Measurements from ENCODE around the gene AKAP6.

AKAP6 gene

GRCh38 chr14:32675433-32675832 is 346.3 kb downstream of the AKAP6 start:
- ATAC-seq: no peak

DNA sequence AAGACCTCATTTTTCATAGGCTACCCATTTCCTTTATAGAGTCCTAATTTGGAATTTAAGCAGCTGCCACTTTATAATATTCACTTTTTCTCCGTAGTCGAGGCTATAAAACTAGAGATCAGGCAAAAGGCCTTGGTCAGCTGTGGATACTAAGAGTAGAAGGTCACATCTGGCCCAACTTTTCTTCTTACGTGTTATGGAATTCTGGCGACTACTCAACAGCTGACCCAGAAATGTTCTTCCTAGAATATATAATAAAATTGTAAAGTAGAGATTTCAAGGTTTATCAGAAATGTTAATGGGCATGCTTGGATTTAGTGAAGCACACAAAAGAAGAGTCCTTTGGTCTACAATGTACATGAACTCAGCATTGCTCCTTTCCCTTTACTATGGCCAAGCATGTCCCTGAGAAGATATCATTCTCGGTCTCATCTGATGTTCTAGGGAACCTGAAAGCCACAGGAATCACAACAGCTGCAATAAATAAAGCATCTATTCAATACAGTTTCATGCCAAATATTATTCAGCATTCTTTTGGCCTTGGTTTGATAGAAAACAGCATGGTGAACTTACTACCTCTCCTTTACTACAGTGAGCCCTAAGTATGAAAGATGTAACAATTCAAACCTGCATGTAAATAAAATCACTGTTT is 348.2 kb downstream of the AKAP6 start:
- no peak for ATAC-seq
- no peak for DNase-seq

More at GRCh38 chr14:32675433-32675832, 346.3 kb downstream of the AKAP6 start:
- no peak for DNase-seq

DNA sequence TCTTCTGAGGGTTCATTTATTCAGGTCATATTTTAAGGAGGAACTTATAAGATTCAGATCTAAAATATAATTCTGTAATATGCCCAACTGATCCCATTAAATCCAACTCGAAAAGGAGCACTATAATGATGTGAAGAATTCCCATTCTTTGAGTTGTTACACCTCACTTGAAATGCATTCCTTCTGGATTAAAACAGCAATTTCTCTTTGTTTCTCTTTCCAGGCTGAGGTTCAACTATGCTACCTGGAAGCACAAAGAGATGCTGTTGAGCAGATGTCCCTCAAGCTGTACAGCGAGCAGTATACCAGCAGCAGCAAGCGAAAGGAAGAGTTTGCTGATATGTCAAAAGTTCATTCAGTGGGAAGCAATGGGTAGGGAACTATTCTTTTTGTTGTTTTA is 349.0 kb downstream of the AKAP6 start:
- ATAC-seq (no peak), DNase-seq (no peak)

DNA sequence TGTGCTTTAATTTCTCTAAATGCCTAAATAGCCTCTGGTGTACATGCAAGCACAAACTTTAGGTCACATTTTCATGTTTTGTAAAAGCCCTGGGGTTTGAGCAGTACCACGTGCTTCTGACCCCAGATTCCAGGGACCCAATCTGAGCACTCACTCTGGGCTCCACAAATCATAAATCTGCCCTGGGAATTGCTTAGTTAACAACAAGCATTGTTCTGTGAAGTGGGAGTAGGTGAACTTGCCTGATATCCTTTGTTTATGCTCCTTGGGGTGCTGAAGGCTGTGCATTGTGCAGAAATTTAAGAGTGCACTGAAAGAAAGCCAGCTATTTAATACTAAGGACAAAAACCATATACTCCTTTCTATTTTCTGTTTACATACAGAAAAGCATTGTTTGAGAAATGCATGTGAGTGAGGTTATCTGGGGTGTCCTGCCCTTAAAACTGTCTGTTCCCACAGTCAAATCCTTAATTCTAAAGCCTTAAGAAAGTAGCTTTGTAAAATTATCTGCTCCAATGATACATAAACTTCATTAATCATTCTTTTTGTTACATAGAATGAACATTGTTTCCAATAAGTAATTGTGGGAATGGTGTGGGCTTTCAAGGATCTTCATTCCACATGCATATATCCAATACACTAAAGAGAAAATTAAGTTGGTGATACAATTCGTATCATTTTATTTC is 351.0 kb downstream of the AKAP6 start:
- no peak for DNase-seq
- ATAC-seq: no peak

DNA sequence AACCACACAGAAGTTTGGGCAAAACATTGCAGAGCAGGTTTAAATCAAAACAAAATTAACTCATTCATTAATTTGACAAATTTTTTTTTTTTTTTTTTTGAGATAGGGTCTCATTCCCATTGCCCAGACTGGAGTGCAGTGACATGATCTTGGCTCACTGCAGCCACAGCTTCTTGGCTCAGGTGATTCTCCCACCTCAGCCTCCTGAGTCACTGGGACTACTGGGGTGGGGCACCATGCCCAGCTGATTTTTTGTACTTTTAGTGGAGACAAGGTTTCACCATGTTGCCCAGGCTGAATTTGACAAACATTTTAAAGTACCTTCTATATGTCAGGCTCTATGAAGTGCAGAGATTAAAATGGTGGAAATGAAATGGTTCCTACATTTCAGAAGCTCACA is 352.5 kb downstream of the AKAP6 start:
- no peak for ATAC-seq

GRCh38 chr14:32682214-32682613 is 353.1 kb downstream of the AKAP6 start:
- ATAC-seq (no peak), DNase-seq (no peak)

More for the DNA sequence above, 352.5 kb downstream of the AKAP6 start:
- no peak for DNase-seq

DNA sequence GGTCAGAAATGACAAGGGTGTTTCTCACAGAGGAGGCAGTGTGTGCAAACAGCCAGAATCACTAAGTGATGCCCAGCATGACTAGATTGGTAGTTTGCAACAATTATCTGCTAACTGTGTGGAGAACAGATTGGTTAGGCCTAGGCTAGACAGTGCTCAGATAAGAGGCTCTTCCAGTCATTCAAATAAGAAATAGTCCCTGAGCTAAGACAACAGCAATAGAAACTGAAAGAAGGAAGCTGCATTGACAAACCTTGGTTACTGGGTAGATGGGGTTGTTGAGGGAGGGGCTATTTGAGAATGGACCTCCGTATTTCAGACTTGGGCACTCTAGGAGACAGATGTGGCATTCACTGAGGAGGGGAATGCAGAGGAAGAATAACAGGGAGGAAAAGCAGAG is 354.6 kb downstream of the AKAP6 start:
- ATAC-seq (no peak), DNase-seq (no peak)

DNA sequence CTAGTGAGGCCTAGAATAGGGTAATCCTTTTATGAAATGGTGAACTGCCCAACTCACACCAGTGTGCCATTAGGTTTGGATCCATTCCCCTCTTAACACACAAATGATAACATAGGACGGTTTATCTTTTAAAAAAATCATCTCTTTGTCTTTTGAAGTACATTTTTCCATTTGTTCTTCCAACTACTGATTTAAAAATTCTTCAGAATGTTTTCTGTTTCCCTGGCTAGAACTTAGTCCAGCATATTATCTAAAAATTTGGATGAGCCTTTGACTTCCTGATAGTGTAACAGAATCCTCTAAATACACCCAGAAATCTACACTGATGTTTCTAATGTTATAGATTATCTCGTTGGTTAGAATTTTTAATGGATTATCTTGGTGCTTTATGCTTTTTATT is 359.8 kb downstream of the AKAP6 start:
- no peak for DNase-seq
- ATAC-seq: no peak

GRCh38 chr14:32692441-32692840 is 363.3 kb downstream of the AKAP6 start:
- ATAC-seq: no peak
- no peak for DNase-seq

DNA sequence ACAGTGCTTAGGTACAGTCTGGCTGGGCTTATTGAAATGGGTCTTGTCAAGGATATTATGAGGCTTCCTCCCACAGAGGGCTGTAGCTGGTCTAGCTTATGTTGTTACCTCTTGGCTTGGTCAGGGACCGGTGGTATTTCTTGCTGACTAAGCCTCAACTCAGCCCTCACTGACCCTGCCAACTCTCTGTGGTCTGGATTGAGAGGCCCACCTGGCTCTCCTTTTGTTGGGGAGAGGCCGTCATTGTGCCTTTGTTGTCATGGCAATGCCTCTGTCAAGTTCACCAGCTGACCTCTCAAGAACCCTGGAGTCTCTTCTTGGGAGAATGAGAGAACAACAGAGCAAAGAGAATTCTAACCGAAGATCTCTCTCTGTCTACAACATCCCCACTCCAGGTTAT is 364.0 kb downstream of the AKAP6 start:
- ATAC-seq: no peak
- no peak for DNase-seq

GRCh38 chr14:32694795-32695449 is 365.8 kb downstream of the AKAP6 start:
- ATAC-seq: no peak

GRCh38 chr14:32696325-32697091 is 367.4 kb downstream of the AKAP6 start:
- no peak for ATAC-seq
- no peak for DNase-seq

More at GRCh38 chr14:32694795-32695449, 365.8 kb downstream of the AKAP6 start:
- DNase-seq: no peak

DNA sequence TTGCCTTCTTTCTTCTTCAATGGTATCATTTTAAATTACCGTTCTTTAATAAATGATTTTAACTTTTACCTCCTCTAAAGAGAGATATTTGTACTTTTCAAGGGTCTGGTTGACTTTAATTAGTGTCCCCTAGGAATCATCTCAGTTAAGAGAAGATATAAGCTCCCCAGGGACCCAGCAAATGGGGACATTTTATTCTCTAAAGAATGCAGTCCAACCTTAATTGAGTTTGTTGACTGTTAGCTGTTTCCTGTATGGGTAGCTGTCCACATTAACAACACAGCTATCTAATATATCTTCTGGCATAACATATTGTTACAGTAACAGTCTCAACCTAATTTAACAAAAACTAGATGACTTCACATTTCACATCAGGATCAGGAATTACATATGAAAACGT is 368.0 kb downstream of the AKAP6 start:
- no peak for ATAC-seq
- no peak for DNase-seq

DNA sequence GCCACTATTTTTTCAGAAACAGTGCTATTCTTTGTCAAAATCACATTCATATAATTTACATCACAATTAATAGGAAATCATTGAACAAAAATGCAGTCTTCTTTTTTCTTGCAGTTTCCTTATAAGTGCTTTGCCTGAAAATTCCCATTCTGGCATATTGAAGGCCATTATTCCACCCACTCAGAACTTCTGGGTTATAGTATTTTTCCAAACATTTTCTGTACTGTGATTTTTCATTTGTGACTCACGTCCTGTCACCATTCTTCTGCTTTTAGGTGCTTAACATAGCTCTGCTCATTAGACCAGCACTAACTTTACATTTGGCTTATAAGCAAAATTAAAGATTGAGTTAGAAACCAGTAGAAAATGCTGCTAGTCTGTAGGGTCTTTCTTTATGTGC is 368.6 kb downstream of the AKAP6 start:
- no peak for ATAC-seq
- DNase-seq: no peak

DNA sequence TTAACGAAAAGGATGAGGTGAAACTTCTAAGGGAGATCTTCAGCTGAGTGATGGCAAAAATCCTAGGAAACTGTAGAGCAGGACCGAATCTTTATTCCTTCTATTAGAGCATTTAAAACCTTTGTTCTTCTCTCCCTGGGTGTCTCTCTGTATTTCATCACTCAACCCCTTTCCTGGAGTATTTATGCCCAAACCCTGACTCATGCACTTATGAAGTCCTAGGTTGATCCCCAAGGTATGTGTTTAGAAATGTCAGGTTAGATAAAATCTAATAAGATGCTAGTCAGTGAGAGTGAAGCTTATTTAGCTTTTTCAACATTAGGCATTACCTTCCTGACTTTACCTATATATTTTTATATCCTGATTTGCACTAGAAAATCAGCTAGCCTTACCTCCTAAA is 369.7 kb downstream of the AKAP6 start:
- ATAC-seq (no peak), DNase-seq (no peak)

DNA sequence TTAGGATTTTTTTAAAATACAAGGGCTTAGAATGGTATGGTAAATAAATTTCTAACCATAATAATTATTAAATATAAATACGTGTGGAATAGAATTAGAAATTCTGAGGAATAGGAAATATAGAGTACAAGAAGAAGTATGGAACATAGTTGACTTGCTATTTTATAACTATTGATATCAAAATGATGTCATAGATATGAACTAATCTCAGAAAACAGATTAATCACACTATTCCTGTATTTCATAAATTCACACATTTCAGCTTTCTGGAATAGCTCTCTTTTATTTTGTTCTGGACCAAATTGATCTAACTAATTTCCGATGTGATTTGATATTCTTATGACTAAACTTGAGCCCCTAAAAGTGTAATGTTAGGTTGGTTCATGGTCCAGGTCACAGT is 372.4 kb downstream of the AKAP6 start:
- ATAC-seq (no peak), DNase-seq (no peak)

- ATAC-seq (no peak), DNase-seq (no peak)
Measured at GRCh38 chr14:32702088-32702487, 373.0 kb downstream of the AKAP6 start.

GRCh38 chr14:32702562-32702961 is 373.5 kb downstream of the AKAP6 start:
- DNase-seq: peak; percentile 3
- peak; percentile 32 for ATAC-seq

GRCh38 chr14:32703183-32703621 is 374.1 kb downstream of the AKAP6 start:
- no peak for ATAC-seq
- DNase-seq: no peak

DNA sequence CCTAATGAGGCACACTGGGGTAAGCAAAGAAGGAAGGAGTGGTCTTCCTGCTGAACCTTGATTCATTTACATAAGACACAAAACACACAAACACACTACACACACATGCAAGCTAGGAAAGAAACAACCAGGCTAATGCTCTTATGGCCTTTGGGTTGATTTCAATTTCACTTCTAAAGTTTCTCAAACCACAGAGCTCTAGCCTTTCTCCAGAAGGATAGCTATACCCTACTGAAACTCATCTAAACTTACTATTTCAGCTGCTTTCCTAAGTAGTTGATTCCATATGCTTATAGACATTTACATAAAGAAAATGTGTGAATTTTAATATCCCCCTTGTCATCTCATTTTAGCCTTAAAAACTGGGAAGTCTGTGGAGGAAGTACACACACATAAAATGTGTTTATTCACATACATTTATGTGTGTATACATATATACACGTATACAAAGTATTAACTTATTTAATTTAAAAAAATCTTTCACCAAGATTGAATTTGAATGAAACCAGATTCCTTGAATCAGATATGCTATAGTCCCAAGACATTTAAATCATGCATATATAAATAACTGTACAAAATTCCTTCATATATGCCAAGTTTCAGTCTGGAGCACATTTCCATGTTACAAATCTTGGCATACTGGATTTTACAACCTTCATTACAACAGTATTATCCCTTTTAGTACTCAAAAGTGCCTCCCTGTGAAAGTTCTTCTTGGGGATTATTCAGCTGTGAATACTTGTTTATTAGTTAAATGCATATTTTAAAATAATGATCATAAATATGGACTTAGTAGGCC is 377.8 kb downstream of the AKAP6 start:
- no peak for DNase-seq
- no peak for ATAC-seq

GRCh38 chr14:32707742-32708500 is 378.8 kb downstream of the AKAP6 start:
- DNase-seq (no peak), ATAC-seq (no peak)
